Measurements from ENCODE around the gene ARHGEF39. TPM values are rescaled to one million over a fixed set of nuclear protein-coding genes. Genes with fewer than 3 reads are reported as not detected.
"Not testable (repeated sequence)": the region's sequence is repeated elsewhere in the genome, so short reads cannot be mapped to it uniquely, and the experiment has no call there.

The ARHGEF39 gene
- total RNA-seq, 1 donor from 2014 or later, result 0.38 TPM

DNA sequence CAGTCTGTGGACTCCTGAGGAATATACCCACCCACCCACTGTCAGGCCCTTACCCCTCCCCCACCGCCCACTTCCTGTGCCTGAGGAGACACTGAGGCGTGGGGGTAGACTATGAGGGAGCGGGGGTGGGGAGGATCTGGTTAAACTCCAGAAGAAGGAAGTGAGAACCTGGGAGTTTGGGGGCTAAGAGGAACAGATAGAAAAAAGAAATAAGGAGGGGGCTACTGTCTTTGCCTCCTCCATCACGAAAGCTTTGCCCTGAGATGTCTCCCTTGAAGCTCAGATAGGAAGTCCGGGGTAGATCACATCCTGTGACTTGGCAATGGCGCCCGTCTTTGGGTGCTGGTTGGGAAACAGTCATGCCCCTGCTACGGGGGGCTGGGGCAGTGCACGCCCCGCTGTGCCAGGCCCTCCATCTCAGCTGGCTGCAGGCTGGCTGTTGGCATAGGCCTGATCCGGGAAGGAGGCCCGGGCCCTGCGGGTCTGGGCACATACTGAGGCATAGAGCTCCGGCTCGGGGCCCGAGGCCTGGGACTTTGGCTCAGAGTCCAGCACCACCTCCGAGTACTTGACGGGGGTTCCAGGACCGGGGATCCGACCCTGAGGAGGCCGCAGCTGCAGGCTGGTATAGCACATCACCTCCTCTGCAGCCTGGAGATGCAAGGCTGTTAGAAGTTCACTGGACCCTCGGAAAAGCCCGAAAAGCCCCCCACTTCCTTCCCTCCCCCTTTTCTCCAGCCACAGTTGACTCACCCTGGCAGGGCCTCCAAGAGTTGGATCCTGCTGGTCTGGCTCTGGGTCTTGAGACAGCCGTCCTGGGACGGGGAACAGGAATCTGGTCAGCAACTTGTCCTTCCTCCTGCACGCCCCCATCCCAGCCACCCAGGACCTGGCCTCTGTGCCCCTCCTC lies 15.3 kb downstream of the ARHGEF39 start:
- intact Hi-C loops (cut with DNase I), result no loop called here
- no peak for DNase-seq

GRCh38 chr9:35646533-35647265 lies 18.3 kb downstream of the ARHGEF39 start:
- H3K4me1 ChIP-seq, result peaks cover 18% of the 10 kb centered on the region
- peak overlapping the region; percentile 74 for H3K4me3 ChIP-seq
- ATAC-seq (peak; percentile 98), DNase-seq (peak; percentile 98)
- H3K9me3 ChIP-seq, result no peaks in the 10 kb centered on the region
- H3K36me3 ChIP-seq, result no peaks in the 10 kb centered on the region
- H3K27me3 ChIP-seq, result no peaks in the 10 kb centered on the region
- peak; percentile 95 for TF ChIP-seq CTCF (IDR thresholded peaks at IDR 0.05)
- peak overlapping the region; percentile 88 for H3K27ac ChIP-seq
- intact Hi-C loops (cut with DNase I), result no loop called here

More for the DNA sequence above, 15.3 kb downstream of the ARHGEF39 start:
- H3K4me3 ChIP-seq, result peak overlapping the region; percentile 32
- peak overlapping the region; percentile 47 for H3K27ac ChIP-seq
- H3K9me3 ChIP-seq, result no peaks in the 10 kb centered on the region
- no peak for ATAC-seq
- no peaks in the 10 kb centered on the region for H3K36me3 ChIP-seq
- H3K4me1 ChIP-seq, result peaks cover 24% of the 10 kb centered on the region
- TF ChIP-seq CTCF (IDR thresholded peaks at IDR 0.05), result no peak
- no peaks in the 10 kb centered on the region for H3K27me3 ChIP-seq

DNA sequence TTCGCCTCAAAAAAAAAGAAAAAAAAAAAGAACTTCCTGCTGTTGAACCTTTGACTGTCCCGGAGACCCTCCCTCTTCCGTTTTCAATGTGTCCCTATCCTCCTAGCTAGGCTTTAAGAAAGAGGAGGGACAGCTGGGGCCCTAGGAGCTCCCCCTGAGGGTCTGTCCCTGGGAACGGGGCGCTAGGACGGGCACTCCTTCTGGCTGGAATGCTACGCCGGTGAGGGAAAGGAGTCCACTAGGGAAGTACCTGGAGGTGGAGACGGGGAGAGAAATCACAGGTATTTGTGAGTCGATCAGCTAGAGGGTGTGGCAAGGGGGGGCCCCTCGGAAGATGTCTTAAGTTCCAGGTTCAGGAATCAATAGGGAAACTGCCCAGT lies 18.9 kb downstream of the ARHGEF39 start:
- intact Hi-C loops (cut with DNase I), result no loop called here

DNA sequence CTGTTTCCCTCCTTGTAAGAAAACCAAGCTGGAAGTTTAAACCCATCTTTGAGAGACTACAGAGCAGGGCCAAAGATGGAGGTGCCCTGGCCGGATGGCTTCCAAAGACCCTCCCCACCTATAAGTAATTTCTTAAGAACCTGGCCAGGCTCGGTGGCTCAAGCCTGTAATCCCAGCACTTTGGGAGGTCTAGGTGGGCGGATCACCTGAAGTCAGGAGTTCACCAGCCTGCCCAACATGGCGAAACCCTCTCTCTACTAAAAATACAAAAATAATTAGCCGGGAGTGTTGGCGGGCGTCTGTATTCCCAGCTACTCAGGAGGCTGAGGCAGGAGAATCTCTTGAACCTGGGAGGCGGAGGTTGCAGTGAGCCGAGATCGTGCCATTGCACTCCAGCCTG lies 19.3 kb downstream of the ARHGEF39 start:
- ATAC-seq; H3K9me3 ChIP-seq; DNase-seq; intact Hi-C loops (cut with DNase I); H3K36me3 ChIP-seq; H3K27me3 ChIP-seq: not testable (repeated sequence)
- peak overlapping the region; percentile 88 for H3K27ac ChIP-seq
- H3K4me3 ChIP-seq, result peak overlapping the region; percentile 74
- H3K4me1 ChIP-seq, result peaks cover 18% of the 10 kb centered on the region

More for the DNA sequence above, 18.9 kb downstream of the ARHGEF39 start:
- H3K27ac ChIP-seq, result peak overlapping the region; percentile 88
- peaks cover 18% of the 10 kb centered on the region for H3K4me1 ChIP-seq
- no peaks in the 10 kb centered on the region for H3K36me3 ChIP-seq
- peak overlapping the region; percentile 74 for H3K4me3 ChIP-seq
- DNase-seq, result peak; percentile 74
- TF ChIP-seq CTCF (IDR thresholded peaks at IDR 0.05), result no peak
- no peaks in the 10 kb centered on the region for H3K9me3 ChIP-seq
- no peaks in the 10 kb centered on the region for H3K27me3 ChIP-seq
- ATAC-seq, result peak; percentile 51

DNA sequence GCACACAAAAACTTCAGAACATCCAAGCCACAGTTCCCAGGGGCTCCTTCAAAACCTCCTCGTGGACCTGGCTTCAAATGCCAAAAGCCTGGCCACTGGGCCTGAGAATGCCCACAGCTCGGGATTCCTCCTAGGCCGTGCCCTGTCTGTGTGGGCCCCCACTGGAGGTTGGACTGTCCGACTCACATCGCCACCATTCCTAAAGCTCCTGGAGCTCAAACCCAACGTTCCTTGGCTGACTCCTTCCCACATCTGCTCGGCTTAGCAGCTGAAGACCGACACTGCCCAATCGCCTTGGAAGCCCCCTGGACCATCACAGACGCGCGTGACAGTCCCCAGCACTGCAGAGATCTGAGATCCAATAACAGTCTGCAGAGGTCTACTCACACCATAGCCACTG lies 21.9 kb downstream of the ARHGEF39 start:
- Histone ChIP-seq H3K27me3 (no peaks in the 10 kb centered on the region), H3K4me3 (no peak overlapping the region), H3K4me1 (peaks cover 11% of the 10 kb centered on the region), H3K27ac (no peak overlapping the region), H3K36me3 (no peaks in the 10 kb centered on the region), H3K9me3 (no peaks in the 10 kb centered on the region)
- TF ChIP-seq CTCF (IDR thresholded peaks at IDR 0.05), result no peak
- no peak for ATAC-seq
- no peak for DNase-seq
- intact Hi-C loops (cut with DNase I), result no loop called here

- H3K9me3 ChIP-seq; H3K27me3 ChIP-seq; DNase-seq; ATAC-seq; H3K36me3 ChIP-seq; H3K4me3 ChIP-seq; H3K27ac ChIP-seq; intact Hi-C loops (cut with DNase I): not testable (repeated sequence)
- peaks cover 12% of the 10 kb centered on the region for H3K4me1 ChIP-seq
These were observed 23.5 kb downstream of the ARHGEF39 start for GRCh38 chr9:35641478-35641877.

DNA sequence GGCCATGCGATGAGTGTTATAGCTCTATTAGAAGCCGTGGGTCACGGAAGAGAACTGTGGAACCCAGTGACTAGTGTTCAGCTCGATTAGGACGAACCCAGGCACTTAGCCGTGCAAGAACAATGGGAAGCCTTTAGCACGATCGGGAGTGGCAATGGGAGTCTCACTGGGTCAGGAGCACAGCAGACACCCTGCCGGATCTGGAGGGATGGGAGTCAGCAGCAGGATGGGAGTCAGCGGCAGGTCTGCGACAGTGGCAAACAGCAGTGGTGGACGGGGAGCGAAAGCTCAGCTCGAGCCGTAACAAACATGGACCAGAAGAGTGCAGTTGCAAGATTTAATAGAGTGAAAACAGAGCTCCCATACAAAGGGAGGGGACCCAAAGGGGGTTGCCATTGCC lies 24.6 kb downstream of the ARHGEF39 start:
- intact Hi-C loops (cut with DNase I); DNase-seq; ATAC-seq; H3K4me3 ChIP-seq; H3K27me3 ChIP-seq; H3K9me3 ChIP-seq; H3K36me3 ChIP-seq; H3K27ac ChIP-seq: not testable (repeated sequence)
- peaks cover 19% of the 10 kb centered on the region for H3K4me1 ChIP-seq
